Loucy (cell line): ENCODE measurements around the gene MIR17HG.

Experiments used
- H2AFZ ChIP-seq: fragments of 200-600 bp; sonication (generic); 2 replicates; pipeline ENCODE4 v1.6.0; 2016; ENCODE audit warnings: antibody characterized with exemption, mild to moderate bottlenecking, low read length, moderate library complexity
- H3F3A ChIP-seq: fragments of 200-600 bp; 2 replicates; pipeline ENCODE4 v1.6.0; 2016; ENCODE audit warnings: antibody characterized with exemption, low read depth, mild to moderate bottlenecking
- H3K27me3 ChIP-seq: fragments of 200-600 bp; sonication (generic); 2 replicates; pipeline ENCODE4 v1.6.1; 2014; ENCODE audit warnings: low read length, mild to moderate bottlenecking; ENCODE audit not compliant: insufficient read depth, poor library complexity, severe bottlenecking
- H3K36me3 ChIP-seq: fragments of 200-600 bp; sonication (generic); 2 replicates; pipeline ENCODE4 v1.6.1; 2016; ENCODE audit warnings: low read length; ENCODE audit not compliant: insufficient read depth
- H3K4me1 ChIP-seq: fragments of 200-600 bp; sonication (generic); 2 replicates; pipeline ENCODE4 v1.5.1; 2014; ENCODE audit warnings: low read length, mild to moderate bottlenecking; ENCODE audit not compliant: insufficient read depth, poor library complexity, severe bottlenecking
- H3K4me2 ChIP-seq: fragments of 200-600 bp; sonication (generic); 2 replicates; pipeline ENCODE4 v1.6.0; 2014; ENCODE audit warnings: antibody characterized with exemption, low read length, low read depth, mild to moderate bottlenecking; ENCODE audit not compliant: poor library complexity, severe bottlenecking
- H3K4me3 ChIP-seq: fragments of 200-600 bp; sonication (generic); 2 replicates; pipeline ENCODE4 v1.5.1; 2014; ENCODE audit warnings: low read length, mild to moderate bottlenecking, mixed read lengths; ENCODE audit not compliant: poor library complexity, severe bottlenecking
- H3K79me2 ChIP-seq: fragments of 200-600 bp; sonication (generic); 2 replicates; pipeline ENCODE4 v1.6.1; 2014; ENCODE audit warnings: low read length; ENCODE audit not compliant: insufficient read depth
- H3K9ac ChIP-seq: fragments of 200-600 bp; sonication (generic); 2 replicates; pipeline ENCODE4 v1.6.0; 2014; ENCODE audit warnings: mild to moderate bottlenecking, low read depth, low read length, moderate library complexity; ENCODE audit not compliant: poor library complexity, severe bottlenecking
- H3K9me2 ChIP-seq: fragments of 200-600 bp; sonication (generic); replicated peaks from 2 replicates; pipeline ENCODE4 v1.6.1; 2016; ENCODE audit warnings: low read depth, low read length, mixed read lengths
- H3K9me3 ChIP-seq: fragments of 200-600 bp; sonication (generic); 2 replicates; pipeline ENCODE4 v1.6.1; 2014; ENCODE audit warnings: mild to moderate bottlenecking, antibody characterized with exemption, low read length, low read depth; ENCODE audit not compliant: insufficient read depth
- H4K20me1 ChIP-seq: fragments of 200-600 bp; sonication (generic); 2 replicates; pipeline ENCODE4 v1.6.0; 2014; ENCODE audit warnings: antibody characterized with exemption, low read length, mild to moderate bottlenecking; ENCODE audit not compliant: insufficient read depth, poor library complexity, severe bottlenecking
- EZH2phosphoT487 ChIP-seq: fragments of 200-600 bp; IDR thresholded peaks from 2 replicates; pipeline ENCODE4 v1.6.1; 2018; ENCODE audit warnings: antibody characterized with exemption, mild to moderate bottlenecking, moderate library complexity, borderline replicate concordance
- TF ChIP-seq, protein P1 (sequence below): fragments of 200-600 bp; sonication (generic); conservative IDR thresholded peaks from 2 replicates; pipeline ENCODE4 v1.5.1; 2014; ENCODE audit warnings: mild to moderate bottlenecking, antibody characterized with exemption, low read length

MIR17HG gene

GRCh38 chr13:91356919-91357612 is 9.6 kb downstream of the MIR17HG start:
- peaks cover 12% of the 10 kb centered on the region; the same call in 1 of the 2 replicates for H3F3A ChIP-seq
- H3K9ac ChIP-seq = no peak overlapping the region
- H3K36me3 ChIP-seq = peaks cover 53% of the 10 kb centered on the region
- H3K4me1 ChIP-seq = peaks cover 22% of the 10 kb centered on the region
- H3K79me2 ChIP-seq = peaks cover 38% of the 10 kb centered on the region
- H3K4me3 ChIP-seq = no peak overlapping the region
- TF ChIP-seq, protein P1, sequence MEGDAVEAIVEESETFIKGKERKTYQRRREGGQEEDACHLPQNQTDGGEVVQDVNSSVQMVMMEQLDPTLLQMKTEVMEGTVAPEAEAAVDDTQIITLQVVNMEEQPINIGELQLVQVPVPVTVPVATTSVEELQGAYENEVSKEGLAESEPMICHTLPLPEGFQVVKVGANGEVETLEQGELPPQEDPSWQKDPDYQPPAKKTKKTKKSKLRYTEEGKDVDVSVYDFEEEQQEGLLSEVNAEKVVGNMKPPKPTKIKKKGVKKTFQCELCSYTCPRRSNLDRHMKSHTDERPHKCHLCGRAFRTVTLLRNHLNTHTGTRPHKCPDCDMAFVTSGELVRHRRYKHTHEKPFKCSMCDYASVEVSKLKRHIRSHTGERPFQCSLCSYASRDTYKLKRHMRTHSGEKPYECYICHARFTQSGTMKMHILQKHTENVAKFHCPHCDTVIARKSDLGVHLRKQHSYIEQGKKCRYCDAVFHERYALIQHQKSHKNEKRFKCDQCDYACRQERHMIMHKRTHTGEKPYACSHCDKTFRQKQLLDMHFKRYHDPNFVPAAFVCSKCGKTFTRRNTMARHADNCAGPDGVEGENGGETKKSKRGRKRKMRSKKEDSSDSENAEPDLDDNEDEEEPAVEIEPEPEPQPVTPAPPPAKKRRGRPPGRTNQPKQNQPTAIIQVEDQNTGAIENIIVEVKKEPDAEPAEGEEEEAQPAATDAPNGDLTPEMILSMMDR = no peak
- TF ChIP-seq EZH2phosphoT487 = no peak
- no peaks in the 10 kb centered on the region for H3K27me3 ChIP-seq
- no peak overlapping the region for H3K4me2 ChIP-seq
- peaks cover 71% of the 10 kb centered on the region for H4K20me1 ChIP-seq
- no peaks in the 10 kb centered on the region for H3K9me3 ChIP-seq
- H2AFZ ChIP-seq = no peak overlapping the region
- no peaks in the 10 kb centered on the region for H3K9me2 ChIP-seq

- Histone ChIP-seq H3K36me3 (peaks cover 46% of the 10 kb centered on the region), H4K20me1 (peaks cover 63% of the 10 kb centered on the region), H3K9me3 (no peaks in the 10 kb centered on the region), H3K79me2 (peaks cover 31% of the 10 kb centered on the region), H3K4me2 (no peak overlapping the region), H3F3A (peaks cover 12% of the 10 kb centered on the region; the same call in 1 of the 2 replicates), H3K4me1 (peaks cover 17% of the 10 kb centered on the region), H3K9ac (no peak overlapping the region), H3K9me2 (no peaks in the 10 kb centered on the region), H2AFZ (no peak overlapping the region), H3K27me3 (no peaks in the 10 kb centered on the region), H3K4me3 (no peak overlapping the region)
- TF ChIP-seq EZH2phosphoT487 = no peak
- TF ChIP-seq, protein P1 = no peak
These were observed 10.3 kb downstream of the MIR17HG start for GRCh38 chr13:91357613-91358386.

GRCh38 chr13:91358387-91358782 is 10.9 kb downstream of the MIR17HG start:
- Histone ChIP-seq H3K36me3 (peaks cover 41% of the 10 kb centered on the region), H3K79me2 (peaks cover 25% of the 10 kb centered on the region), H3K4me2 (no peak overlapping the region), H3K9me2 (no peaks in the 10 kb centered on the region), H3K9ac (no peak overlapping the region), H3F3A (peaks cover 12% of the 10 kb centered on the region; the same call in 1 of the 2 replicates), H4K20me1 (peaks cover 57% of the 10 kb centered on the region), H2AFZ (no peak overlapping the region), H3K4me3 (no peak overlapping the region), H3K27me3 (no peaks in the 10 kb centered on the region), H3K4me1 (peaks cover 13% of the 10 kb centered on the region), H3K9me3 (no peaks in the 10 kb centered on the region)
- TF ChIP-seq EZH2phosphoT487 = no peak
- TF ChIP-seq, protein P1 = no peak
